ENCODE results near the gene ZBED2.

Gene ZBED2

DNA sequence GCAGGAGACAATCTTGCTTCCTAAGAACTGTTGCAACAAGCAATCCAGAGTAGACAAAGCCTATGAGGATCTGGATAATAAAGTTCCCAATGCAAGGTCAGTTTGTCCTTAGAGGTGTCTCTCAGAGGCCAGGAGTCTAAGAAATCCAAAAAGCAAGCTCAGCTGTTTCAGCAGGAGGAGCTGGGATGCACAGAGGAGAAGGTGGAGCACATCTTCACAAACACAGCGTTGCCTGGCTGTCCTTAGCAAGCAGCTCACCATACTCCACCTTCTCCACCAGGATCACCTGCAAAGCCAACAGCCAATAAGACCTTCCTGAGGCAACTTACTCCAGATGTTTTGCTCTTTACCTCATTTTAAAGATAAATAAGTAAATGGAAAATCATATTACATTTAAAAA lies 365 bp downstream of the ZBED2 start:
- TF ChIP-seq SPI1 (IDR thresholded peaks at IDR 0.05; ENCODE audit: borderline replicate concordance, low read depth): no peak
- no peak for TF ChIP-seq POLR2AphosphoS5 (IDR thresholded peaks at IDR 0.05; ENCODE audit: low read depth)
- TF ChIP-seq REST (IDR thresholded peaks at IDR 0.05; ENCODE audit: insufficient replicate concordance, low read depth): no peak
- no peak for TF ChIP-seq GABPA (IDR thresholded peaks at IDR 0.05; ENCODE audit: low read depth)
- TF ChIP-seq, protein P1, sequence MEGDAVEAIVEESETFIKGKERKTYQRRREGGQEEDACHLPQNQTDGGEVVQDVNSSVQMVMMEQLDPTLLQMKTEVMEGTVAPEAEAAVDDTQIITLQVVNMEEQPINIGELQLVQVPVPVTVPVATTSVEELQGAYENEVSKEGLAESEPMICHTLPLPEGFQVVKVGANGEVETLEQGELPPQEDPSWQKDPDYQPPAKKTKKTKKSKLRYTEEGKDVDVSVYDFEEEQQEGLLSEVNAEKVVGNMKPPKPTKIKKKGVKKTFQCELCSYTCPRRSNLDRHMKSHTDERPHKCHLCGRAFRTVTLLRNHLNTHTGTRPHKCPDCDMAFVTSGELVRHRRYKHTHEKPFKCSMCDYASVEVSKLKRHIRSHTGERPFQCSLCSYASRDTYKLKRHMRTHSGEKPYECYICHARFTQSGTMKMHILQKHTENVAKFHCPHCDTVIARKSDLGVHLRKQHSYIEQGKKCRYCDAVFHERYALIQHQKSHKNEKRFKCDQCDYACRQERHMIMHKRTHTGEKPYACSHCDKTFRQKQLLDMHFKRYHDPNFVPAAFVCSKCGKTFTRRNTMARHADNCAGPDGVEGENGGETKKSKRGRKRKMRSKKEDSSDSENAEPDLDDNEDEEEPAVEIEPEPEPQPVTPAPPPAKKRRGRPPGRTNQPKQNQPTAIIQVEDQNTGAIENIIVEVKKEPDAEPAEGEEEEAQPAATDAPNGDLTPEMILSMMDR (IDR thresholded peaks at IDR 0.05; ENCODE audit: insufficient read depth, low read length): no peak
- no peak overlapping the region for H3K27ac ChIP-seq (replicated peaks)
- no peak overlapping the region for H3K4me3 ChIP-seq (replicated peaks; ENCODE audit: insufficient read depth, low read length)
- DNase-seq (ENCODE audit: low read depth in 1 of 2, low spot score in 1 of 2): no peak
- H3K27me3 ChIP-seq (ENCODE audit: insufficient read depth, poor library complexity, severe bottlenecking): no peaks in the 10 kb centered on the region

DNA sequence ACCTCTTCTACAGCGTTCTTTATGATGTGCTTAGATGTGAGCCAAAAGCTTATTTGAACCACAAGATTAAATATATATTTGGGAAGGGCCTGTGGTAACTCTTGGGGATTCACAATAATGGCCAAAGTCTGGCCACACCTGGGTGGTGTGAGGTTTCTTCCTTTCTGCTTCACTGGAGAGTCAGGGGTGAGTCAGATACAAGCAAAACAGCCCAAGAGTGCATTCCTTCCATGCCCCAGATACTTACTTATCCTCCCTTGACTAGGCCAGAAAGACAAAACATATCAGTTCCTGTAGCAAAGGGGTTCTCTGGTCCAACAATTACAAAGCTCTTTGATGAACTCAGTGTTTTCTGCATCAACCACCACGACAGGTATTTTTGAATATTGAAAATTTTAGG lies 941 bp downstream of the ZBED2 start:
- H3K27ac ChIP-seq (replicated peaks): no peak overlapping the region
- no peak overlapping the region for H3K4me3 ChIP-seq (replicated peaks; ENCODE audit: insufficient read depth, low read length)
- no peak for TF ChIP-seq REST (IDR thresholded peaks at IDR 0.05; ENCODE audit: insufficient replicate concordance, low read depth)
- TF ChIP-seq SPI1 (IDR thresholded peaks at IDR 0.05; ENCODE audit: borderline replicate concordance, low read depth): no peak
- no peak for TF ChIP-seq GABPA (IDR thresholded peaks at IDR 0.05; ENCODE audit: low read depth)
- TF ChIP-seq, protein P1 (IDR thresholded peaks at IDR 0.05; ENCODE audit: insufficient read depth, low read length): no peak
- no peak for TF ChIP-seq POLR2AphosphoS5 (IDR thresholded peaks at IDR 0.05; ENCODE audit: low read depth)
- DNase-seq (ENCODE audit: low read depth in 1 of 2, low spot score in 1 of 2): no peak
- no peaks in the 10 kb centered on the region for H3K27me3 ChIP-seq (ENCODE audit: insufficient read depth, poor library complexity, severe bottlenecking)

- Histone ChIP-seq H3K27me3 (ENCODE audit: insufficient read depth, poor library complexity, severe bottlenecking) (no peaks in the 10 kb centered on the region), H3K4me3 (replicated peaks; ENCODE audit: insufficient read depth, low read length) (no peak overlapping the region), H3K27ac (replicated peaks) (no peak overlapping the region)
- TF ChIP-seq, protein P1 (IDR thresholded peaks at IDR 0.05; ENCODE audit: insufficient read depth, low read length): no peak
- TF ChIP-seq SPI1 (IDR thresholded peaks at IDR 0.05; ENCODE audit: borderline replicate concordance, low read depth) (no peak), GABPA (IDR thresholded peaks at IDR 0.05; ENCODE audit: low read depth) (no peak), REST (IDR thresholded peaks at IDR 0.05; ENCODE audit: insufficient replicate concordance, low read depth) (no peak), POLR2AphosphoS5 (IDR thresholded peaks at IDR 0.05; ENCODE audit: low read depth) (no peak)
- no peak for DNase-seq (ENCODE audit: low read depth in 1 of 2, low spot score in 1 of 2)
Measured at GRCh38 chr3:111593666-111594065, 1.5 kb downstream of the ZBED2 start.

All from HL-60 (cell line).